ENCODE results near the gene PLAAT5.
A peak's percentile ranks its signal among the peaks of the same experiment; 100 is the strongest.

Gene PLAAT5

DNA sequence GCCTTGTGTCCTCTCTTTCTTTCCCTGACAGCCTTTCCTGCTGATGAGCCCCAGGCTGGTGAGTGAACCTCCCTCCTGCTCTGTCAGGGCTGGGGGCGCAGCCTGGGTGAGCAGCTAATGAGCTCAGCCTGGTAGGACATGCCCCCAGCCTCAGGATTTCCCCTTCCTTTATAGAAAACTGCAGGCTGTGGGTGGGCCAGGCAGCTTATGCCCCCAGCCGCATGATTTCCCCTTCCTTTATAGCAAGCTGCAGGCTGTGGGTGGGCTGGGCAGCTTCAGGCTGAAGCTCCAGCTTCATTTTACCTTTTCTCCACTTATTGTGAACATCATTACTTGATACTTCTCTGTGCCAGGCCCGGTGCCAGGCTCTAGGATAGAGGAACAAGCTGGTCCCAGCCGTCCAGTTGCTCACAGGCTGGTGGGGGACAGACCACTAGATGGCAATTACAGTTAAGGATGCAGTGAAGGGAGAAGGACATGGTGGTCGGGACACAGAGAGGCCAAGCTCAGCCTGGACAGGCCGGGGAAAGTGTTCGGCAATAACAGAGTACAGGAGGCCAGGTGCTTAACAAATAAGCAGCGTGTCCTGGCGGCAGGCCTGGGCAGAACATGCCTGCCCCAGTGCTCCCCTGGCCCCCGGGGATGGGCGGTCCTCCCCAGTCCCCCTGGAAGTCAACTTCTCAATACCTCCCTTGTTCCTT is 20.2 kb upstream of the PLAAT5 start:
- no peak for DNase-seq

DNA sequence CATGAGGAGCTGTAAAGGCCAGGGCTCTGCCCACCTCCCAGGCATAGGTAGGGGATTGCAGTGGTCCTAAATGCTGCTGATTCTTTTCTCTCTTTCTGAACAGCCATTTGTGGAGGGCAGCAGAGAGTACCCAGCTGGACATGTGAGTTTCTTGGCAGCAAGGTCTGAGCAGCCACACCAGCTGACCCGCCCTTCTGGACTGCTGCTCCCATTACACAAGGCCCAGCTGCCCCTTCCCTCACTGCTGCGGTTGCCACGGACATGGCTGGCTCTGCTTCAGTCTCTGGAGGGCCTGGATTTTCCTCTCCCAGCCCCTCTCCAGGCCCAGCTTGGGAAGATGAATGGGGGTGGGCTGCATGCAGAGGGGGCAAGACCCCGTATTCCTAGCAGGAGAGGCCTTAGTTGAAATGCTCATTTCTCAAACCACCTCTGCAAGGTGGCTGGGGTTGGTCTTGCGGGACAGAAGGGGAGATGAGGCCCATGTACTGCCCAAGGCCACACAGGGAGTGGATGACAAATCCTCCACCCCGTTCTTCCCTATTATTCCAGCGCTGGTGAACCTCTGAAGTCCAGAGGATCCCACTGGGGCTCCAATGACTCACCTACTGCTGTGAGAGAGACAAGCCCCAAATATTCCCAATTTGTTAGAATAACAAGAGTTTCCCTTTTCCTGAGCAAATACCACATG is 19.5 kb upstream of the PLAAT5 start:
- DNase-seq, result no peak

DNA sequence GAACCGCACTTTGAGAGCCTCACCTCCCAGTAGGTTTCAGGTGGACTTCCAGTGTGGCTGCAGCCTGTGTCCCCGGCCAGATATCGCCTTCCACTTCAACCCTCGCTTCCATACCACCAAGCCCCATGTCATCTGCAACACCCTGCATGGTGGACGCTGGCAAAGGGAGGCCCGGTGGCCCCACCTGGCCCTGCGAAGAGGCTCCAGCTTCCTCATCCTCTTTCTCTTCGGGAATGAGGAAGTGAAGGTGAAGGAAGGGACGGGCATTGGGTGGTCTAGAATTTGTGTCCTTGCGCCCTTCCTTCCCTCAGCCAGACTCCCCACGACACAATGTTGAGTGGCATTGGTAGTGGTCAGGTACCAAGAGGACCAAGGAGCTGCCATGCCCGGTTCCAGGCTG is 17.8 kb upstream of the PLAAT5 start:
- no peak for DNase-seq

DNA sequence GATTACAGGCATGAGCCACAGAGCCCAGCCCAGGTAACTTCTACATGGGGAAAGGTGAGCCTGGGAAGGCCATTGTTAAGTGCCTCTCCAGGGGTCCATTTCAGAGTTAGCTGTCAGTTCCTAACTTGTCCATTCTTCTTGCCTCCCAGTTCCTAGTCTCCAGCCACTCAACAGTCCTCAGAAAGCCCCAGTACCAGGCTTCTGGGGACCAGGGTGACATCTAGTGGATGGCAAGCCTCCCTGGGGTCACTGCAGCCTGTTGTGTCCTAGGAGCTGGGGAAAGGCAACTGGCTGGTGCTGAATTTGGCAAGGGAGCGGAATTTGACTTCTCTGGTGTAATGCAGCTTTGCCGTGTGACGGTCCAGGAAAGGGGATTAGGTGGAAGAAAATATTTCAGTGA is 17.0 kb upstream of the PLAAT5 start:
- no peak for DNase-seq

- no peak for DNase-seq
Observed at GRCh38 chr11:63507511-63507910, 16.5 kb upstream of the PLAAT5 start.

DNA sequence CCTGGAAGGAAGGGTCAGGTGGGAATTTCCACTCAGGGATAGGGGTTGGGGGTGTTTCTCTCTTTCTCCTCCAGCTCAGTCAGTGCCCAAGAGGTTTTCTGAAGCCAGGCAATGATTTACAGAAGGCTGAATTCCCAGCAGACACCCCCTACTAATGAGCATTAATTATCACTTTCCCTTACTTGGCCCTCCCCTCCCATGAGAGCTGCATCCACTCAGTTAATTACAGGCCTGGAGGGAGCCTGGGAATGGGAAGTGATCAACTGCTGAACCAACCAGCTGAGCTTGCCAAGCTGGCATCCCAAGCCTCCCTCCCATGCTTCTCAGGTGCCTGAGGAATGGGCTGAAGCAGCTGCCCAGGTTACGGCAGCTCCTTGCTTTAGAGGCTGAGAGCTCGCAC is 15.9 kb upstream of the PLAAT5 start:
- DNase-seq, result no peak

DNA sequence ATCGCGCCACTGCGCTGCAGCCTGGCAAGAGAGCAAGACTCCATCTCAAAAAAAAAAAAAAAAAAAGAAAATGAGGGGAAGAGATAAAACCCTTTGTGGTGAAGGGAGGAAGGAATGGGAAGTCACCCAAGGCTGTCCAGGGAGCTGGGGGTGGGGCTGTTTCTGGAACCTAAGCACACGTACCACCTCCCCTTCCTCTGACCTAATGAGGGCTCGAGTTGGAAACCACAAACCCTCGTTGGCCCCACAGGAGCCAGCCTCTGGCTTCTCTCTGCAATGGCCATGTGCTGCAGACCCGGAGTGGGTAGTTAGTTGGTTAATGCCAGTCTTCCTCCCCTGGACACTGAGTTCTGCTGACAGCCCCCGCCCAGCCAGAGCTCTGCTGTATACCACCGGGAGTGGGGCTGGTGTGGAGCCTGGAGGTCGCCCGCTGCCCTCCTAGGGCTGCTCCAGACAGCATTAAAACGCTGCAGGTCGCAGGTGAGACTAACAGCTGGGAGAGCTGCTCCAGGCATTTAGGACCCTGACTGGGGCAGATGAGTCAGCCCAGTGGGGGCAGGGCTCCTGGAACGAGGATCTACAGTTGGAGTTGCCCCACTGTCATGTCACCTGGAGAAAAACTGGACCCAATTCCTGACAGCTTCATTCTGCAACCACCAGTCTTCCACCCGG is 15.0 kb upstream of the PLAAT5 start, which contains the start of gene LGALS12:
Gene LGALS12 (plus strand): TSS at position 228 of the 672 bp plus-strand sequence. CDS start 375 bp downstream, at position 603.
- no peak for DNase-seq

- no peak for DNase-seq
Observed at GRCh38 chr11:63504933-63505586, 14.1 kb upstream of the PLAAT5 start.

- DNase-seq, result no peak
Observed at GRCh38 chr11:63504054-63504453, 13.1 kb upstream of the PLAAT5 start.

GRCh38 chr11:63503492-63503891 is 12.5 kb upstream of the PLAAT5 start:
- no peak for DNase-seq

- DNase-seq, result no peak
Observed at GRCh38 chr11:63502252-63502820, 11.4 kb upstream of the PLAAT5 start.

GRCh38 chr11:63501236-63501635 is 10.3 kb upstream of the PLAAT5 start:
- no peak for DNase-seq

DNA sequence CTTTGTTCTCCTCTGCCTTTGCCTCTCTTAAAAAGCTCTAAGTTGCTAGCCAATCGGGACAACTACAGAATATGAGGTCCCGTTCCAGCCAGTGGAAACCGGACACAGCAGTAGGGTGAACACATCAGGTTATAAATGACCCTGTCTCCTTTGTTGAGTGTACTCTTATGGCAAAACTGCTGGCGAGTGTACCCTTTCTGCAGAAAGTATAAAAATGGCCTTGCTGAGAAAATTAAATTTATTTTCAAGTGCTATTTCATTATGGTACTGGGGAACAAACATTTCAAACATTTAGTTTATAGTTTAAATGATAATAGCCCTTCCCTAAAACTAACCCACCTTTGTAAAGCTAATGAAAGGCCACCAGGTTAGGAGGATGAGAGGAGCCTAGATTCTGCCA is 8.9 kb upstream of the PLAAT5 start:
- DNase-seq, result no peak

- DNase-seq, result no peak
Observed at GRCh38 chr11:63494975-63495374, 4.0 kb upstream of the PLAAT5 start.

DNA sequence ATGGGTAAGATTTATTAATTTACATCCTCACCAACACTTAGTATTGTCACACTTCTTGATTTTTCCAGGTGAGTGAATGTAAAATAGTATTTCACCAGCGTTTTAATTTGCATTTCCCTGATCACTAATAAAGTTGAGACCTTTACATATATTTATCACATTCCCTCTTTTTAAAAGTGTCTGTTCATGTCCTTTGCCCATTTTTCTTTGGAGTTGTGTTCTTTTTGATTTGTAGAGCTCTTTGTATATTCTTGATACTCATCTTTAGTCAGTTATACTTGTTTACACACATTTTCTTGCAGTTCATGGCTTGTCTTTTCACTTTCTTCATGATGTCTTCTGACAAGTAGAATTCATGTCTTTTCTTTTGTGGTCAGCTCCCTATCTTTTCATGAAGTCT is 2.2 kb upstream of the PLAAT5 start:
- no peak for DNase-seq

GRCh38 chr11:63492441-63492840 is 1.5 kb upstream of the PLAAT5 start:
- DNase-seq, result no peak

- no peak for DNase-seq
Observed at GRCh38 chr11:63491636-63492372, 837 bp upstream of the PLAAT5 start.

DNA sequence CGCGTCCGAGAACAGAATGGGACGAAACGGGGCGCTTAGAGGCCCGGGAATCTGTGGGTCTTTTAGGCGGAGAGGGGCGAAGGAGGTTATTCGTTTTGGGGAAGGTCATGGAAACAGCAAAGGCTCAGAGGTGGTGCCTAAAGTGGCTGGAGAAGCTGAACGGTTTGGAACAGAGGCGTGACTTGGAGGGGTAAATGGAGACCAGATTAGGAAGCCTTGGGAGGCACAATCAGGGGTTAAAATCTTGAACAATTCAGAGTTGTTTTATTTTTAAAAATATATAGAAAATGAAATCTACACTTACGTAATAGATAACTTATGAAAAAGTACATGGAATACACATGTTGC is 247 bp upstream of the PLAAT5 start:
- DNase-seq, result no peak

- DNase-seq, result no peak
Observed at GRCh38 chr11:63489879-63490278, 1.1 kb downstream of the PLAAT5 start.

DNA sequence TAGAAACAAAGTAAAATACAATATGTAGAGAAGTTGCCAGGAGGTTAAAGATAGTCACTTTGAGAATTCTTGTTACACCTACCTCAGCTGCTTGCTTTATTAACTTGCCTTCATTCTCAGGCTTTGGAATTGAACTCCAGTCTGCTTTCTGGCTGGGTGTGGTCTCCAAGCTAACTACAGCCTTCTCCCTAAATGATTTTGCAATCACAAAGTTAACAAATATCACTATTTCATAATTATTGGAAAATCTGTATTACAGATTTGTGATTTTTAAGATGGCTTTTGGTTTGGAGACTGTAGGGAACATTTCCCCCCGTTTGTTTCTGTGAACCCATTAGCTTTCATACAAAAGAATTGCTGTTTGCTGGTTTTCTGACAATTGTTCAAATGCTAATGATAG is 2.2 kb downstream of the PLAAT5 start:
- no peak for DNase-seq

- DNase-seq, result no peak
Observed at GRCh38 chr11:63485777-63486176, 5.2 kb downstream of the PLAAT5 start.

DNA sequence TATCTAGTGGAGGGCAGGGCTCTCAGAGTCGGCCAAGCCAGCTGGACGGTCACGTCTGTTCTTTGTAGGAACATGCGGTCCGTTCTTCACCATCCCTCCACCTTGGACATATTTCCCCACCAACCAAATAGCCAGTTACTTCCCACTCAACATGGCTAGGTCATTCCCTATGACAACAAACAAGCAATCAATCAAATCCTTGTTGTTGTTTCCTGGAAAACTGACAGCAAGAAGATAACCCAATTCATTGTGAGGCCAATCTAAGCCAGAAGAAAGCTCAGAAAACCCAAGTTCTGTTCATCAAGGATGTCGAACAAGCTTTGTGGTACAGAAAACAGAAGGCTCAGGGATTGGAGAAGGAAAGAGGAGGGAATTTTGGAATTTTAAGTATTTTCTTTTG is 10.9 kb downstream of the PLAAT5 start:
- no peak for DNase-seq

- peak; percentile 73 for DNase-seq
Observed at GRCh38 chr11:63478896-63479295, 12.1 kb downstream of the PLAAT5 start.

Measured in activated effector memory CD4-positive, alpha-beta T cell treated with anti-CD3 and anti-CD28 coated beads, Interleukin-2, amount 50 U/mL, for 16 hours (primary cell).